GM12872 (cell line): ENCODE data around the gene TANGO2.

Source experiments
- CTCF ChIP-seq: IDR thresholded peaks from 3 replicates; pipeline ENCODE4 v1.5.1; 2011; ENCODE audit warnings: low read depth, mild to moderate bottlenecking, low read length, moderate library complexity; ENCODE audit not compliant: insufficient read depth

Gene TANGO2

DNA sequence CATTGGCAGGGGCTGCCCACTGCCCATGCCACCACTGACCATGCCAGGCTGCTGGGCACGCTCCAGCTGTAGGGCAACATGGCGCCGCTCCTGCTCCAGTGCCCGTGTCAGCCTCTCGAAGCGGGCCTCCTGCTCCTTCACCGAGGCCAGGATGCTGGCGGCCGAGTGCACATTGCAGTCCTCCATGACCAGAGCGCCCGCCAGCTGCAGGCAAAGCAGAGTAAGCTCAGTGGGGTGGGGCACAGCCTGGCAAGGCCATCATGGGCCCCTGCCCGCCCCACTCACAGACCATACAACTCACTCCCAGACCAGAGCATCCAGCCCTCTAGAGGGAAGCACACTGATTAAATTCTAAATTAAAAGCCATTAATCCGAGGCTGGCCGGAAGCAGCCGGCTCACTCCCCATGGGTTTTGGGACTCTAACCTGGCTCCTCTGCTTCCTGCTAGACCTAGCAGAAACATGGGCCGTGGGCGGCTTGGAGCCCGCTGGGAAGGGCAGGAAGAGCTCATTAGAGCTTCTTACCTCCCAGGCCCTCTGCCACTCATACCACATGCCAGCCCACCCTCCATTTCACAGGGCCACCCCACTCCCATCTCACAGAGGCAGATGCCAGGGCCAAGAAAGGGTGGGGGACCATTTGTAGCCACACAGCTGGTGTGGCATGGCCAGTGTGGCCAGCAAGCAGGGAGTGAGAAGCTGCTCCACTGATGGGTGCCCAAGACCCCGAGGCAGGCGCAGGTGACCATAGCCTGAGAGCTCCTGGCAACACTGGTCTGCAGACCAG is 30.1 kb upstream of the TANGO2 start:
- no peak for TF ChIP-seq CTCF

GRCh38 chr22:19991395-19991644 is 29.6 kb upstream of the TANGO2 start:
- no peak for TF ChIP-seq CTCF

DNA sequence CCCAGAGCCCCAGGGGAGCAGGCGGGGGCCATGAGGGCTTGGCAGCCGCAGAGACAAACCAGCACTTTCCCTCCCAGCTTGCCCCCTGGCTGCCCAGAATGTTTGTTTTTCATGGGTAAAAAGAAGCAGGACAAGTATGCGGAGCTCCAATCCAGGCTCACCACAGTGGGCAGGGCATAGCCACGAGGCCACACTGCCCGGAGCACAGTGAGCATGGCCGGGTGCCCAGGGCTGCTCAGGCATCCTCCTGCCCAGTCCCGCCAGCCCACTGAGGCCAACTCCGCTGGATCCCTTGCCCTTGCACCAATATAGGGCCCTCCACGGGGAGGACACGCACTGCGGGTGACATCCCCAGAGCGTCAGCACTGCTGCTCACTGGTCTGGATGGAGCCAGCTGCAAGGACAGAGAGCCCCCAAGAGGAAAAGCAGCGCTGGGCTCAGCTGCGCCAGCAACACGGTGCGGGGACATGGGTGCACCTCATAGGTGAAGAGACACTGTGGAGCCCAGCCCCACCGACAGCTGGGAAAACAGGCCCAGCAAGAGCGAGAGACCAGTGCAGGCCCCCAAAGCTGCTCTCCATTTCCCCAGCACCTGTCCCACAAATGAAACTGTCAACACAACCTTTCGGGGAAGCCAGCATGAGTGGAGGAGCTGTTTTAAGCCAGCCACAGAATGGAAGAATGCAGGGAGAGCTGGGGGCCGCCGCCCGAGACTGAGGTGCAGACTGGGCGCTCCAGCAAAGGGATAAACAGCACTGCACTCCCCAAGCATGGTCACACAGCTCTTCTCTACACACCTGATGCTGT is 29.1 kb upstream of the TANGO2 start:
- no peak for TF ChIP-seq CTCF

GRCh38 chr22:19992481-19992911 is 28.4 kb upstream of the TANGO2 start:
- no peak for TF ChIP-seq CTCF

- no peak for TF ChIP-seq CTCF
These were observed 28.0 kb upstream of the TANGO2 start for GRCh38 chr22:19992921-19993355.

- no peak for TF ChIP-seq CTCF
These were observed 27.0 kb upstream of the TANGO2 start for GRCh38 chr22:19993926-19994325.

GRCh38 chr22:19994851-19995610 is 25.9 kb upstream of the TANGO2 start:
- TF ChIP-seq CTCF = no peak
